Kidney (tissue), 14 donors: Measurements from ENCODE around the gene OPHN1. TPM values are rescaled to one million over a fixed set of nuclear protein-coding genes. Genes with fewer than 3 reads are reported as not detected.

Source experiments
- DNase-seq, 5 donors: peaks; one replicate each; pipeline ENCODE4 v3.0.0-alpha.2; 2013 to 2020
- FAIRE-seq: peaks from 2 replicates; lab custom pipeline; 2012; peaks lifted over from hg19 to GRCh38; lab: Jason Lieb, UNC
- H3K27ac ChIP-seq, 2 donors: one replicate each; pipeline ENCODE4 v1.7.0; 2013; ENCODE audit warnings: low read depth in 2 of 2, low read length in 2 of 2, inconsistent platforms in 1 of 2
- H3K27me3 ChIP-seq: one replicate; pipeline ENCODE4 v1.7.1; 2013; ENCODE audit warnings: low read length, inconsistent platforms; ENCODE audit not compliant: control insufficient read depth, insufficient read depth
- H3K36me3 ChIP-seq, 3 donors: one replicate each; pipeline versions ENCODE4 v1.7.0 to v1.7.1; 2013; ENCODE audit warnings: low read length in 3 of 3, control low read depth in 1 of 3, inconsistent platforms in 1 of 3; ENCODE audit not compliant: insufficient read depth in 3 of 3, control insufficient read depth in 2 of 3
- H3K4me1 ChIP-seq, 3 donors: one replicate each; pipeline versions ENCODE4 v1.7.0 to v1.7.1; 2013; ENCODE audit warnings: low read length in 3 of 3, inconsistent platforms in 1 of 3, low read depth in 1 of 3; ENCODE audit not compliant: control insufficient read depth in 2 of 3, insufficient read depth in 2 of 3
- H3K4me3 ChIP-seq, 3 donors: one replicate each; pipeline versions ENCODE4 v1.7.0 to v1.8.1; 2013; ENCODE audit warnings: low read length in 3 of 3, control low read depth in 1 of 3, inconsistent platforms in 1 of 3
- H3K9ac ChIP-seq, 3 donors: one replicate each; pipeline versions ENCODE4 v1.7.0 to v1.7.1; 2013; ENCODE audit warnings: low read length in 3 of 3, control low read depth in 1 of 3, inconsistent platforms in 1 of 3
- H3K9me3 ChIP-seq, 3 donors: one replicate each; pipeline versions ENCODE4 v1.7.0 to v1.7.1; 2013; ENCODE audit warnings: low read length in 3 of 3, control low read depth in 1 of 3, inconsistent platforms in 1 of 3; ENCODE audit not compliant: control insufficient read depth in 2 of 3, insufficient read depth in 1 of 3
- intact Hi-C: fragments of 100-400 bp; cut with DNase I; formaldehyde crosslinking; loops from one replicate; pipeline ENCODE4 v1.11.1; 2022
- polyA plus RNA-seq: library from polyadenylated mRNA; stranded (reverse); fragments of 350-450 nt; fragmentation: Illumina TruSeq; extraction: RNeasy Lipid Tissue Mini Kit (QIAGEN cat#74804); gene quantifications from one replicate; pipeline ENCODE4 v1.2.3, GENCODE V29; 2014; ENCODE audit warnings: low read depth, low replicate concordance; ENCODE audit not compliant: insufficient read depth
- total RNA-seq: library from RNA; stranded (reverse); fragmentation: NEBNext Ultra II Directional; extraction: Animal tissue kit (Norgen Biotek cat#: 25700); gene quantifications from one replicate; pipeline ENCODE4 v1.2.1, GENCODE V29; 2021
- TF ChIP-seq, protein P1 (sequence below): IDR thresholded peaks from 3 replicates; pipeline ENCODE4 v1.5.1; 2012; ENCODE audit warnings: mild to moderate bottlenecking, moderate library complexity, borderline replicate concordance; ENCODE audit not compliant: insufficient read depth; ENCODE audit errors: extremely low read depth
- donor health status: control.
- donor health status: control.
- donor health status: control.
- donor health status: control.
- donor health status: control.
- donor health status: DM: yes; HTN: yes; CAD: no.
- donor health status: Normal renal cell carcinoma (clear cell type).

OPHN1 gene
- total and polyA plus RNA-seq, 2 donors from 2014 or later = 1.9 to 9.5 TPM

DNA sequence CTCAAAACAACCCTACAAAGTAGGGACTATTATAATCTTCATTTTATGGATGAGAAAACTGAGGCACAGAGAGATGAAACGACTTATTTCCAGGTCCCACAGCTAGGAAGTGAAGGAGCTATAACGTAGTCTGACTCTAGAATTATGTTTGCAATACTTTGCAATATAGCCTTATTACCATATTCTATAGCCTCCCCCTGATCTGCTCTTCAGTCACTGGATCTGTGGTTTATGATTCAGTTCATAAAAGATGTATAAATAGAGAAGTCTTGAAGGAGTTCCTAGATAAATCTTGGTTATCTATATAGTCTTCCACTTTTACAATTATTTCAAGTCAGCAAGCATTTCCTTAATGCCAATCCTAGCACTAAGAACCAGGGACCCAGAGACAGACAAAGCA lies 57.5 kb downstream of the OPHN1 start:
- no peak overlapping the region for H3K9ac ChIP-seq
- H3K4me1 ChIP-seq = no peaks in the 10 kb centered on the region
- H3K4me3 ChIP-seq = no peak overlapping the region
- no peak for FAIRE-seq
- H3K27me3 ChIP-seq = no peaks in the 10 kb centered on the region
- no peaks in the 10 kb centered on the region for H3K9me3 ChIP-seq
- intact Hi-C loops = no loop called here
- H3K27ac ChIP-seq = no peak overlapping the region
- no peaks in the 10 kb centered on the region for H3K36me3 ChIP-seq
- DNase-seq = no peak
- TF ChIP-seq, protein P1, sequence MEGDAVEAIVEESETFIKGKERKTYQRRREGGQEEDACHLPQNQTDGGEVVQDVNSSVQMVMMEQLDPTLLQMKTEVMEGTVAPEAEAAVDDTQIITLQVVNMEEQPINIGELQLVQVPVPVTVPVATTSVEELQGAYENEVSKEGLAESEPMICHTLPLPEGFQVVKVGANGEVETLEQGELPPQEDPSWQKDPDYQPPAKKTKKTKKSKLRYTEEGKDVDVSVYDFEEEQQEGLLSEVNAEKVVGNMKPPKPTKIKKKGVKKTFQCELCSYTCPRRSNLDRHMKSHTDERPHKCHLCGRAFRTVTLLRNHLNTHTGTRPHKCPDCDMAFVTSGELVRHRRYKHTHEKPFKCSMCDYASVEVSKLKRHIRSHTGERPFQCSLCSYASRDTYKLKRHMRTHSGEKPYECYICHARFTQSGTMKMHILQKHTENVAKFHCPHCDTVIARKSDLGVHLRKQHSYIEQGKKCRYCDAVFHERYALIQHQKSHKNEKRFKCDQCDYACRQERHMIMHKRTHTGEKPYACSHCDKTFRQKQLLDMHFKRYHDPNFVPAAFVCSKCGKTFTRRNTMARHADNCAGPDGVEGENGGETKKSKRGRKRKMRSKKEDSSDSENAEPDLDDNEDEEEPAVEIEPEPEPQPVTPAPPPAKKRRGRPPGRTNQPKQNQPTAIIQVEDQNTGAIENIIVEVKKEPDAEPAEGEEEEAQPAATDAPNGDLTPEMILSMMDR = no peak

DNA sequence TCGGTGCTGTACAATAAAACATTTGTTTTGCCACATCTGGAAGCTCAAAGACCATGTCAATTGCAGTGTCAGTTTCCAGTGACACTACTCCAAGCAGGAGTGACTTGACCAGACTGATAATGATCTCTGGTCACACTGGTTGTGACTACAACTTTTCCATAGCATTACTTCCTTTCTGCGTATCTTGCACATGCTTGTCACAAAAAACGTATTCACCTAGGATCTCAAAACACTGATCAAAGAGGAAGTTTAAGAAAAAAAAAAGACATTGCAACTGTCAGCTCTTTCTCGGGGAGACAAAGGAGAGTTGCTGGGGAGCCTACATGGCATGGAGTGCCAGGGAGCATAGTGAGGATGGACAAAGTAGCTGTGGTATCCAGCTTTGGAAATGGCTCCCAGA lies 60.6 kb downstream of the OPHN1 start:
- intact Hi-C loops = no loop called here
- FAIRE-seq (no peak), DNase-seq (no peak)
- Histone ChIP-seq H3K27me3 (no peaks in the 10 kb centered on the region), H3K9ac (no peak overlapping the region), H3K4me1 (no peaks in the 10 kb centered on the region), H3K27ac (no peak overlapping the region), H3K9me3 (no peaks in the 10 kb centered on the region), H3K4me3 (no peak overlapping the region), H3K36me3 (no peaks in the 10 kb centered on the region)
- TF ChIP-seq, protein P1 = no peak

DNA sequence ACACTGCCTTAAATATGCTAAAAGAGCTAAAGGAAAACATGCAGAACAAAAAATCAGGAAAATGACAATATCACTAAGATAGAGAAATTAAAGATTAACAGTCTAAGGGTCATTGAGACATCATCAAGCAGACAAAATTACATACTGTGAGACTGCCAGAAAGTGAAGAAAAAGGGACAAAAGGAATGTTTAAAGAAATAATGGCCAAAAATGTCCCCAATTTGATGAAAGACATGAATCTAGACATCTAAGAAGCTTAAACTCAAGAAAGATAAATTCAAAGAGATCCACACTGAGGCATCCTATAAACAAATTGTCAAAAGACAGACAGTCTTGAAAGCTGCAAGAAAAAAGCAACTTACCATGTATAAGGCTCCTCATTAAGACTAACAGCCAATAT lies 63.7 kb downstream of the OPHN1 start:
- Histone ChIP-seq H3K27ac (no peak overlapping the region), H3K9ac (no peak overlapping the region), H3K4me3 (no peak overlapping the region), H3K27me3 (no peaks in the 10 kb centered on the region), H3K4me1 (no peaks in the 10 kb centered on the region), H3K36me3 (no peaks in the 10 kb centered on the region), H3K9me3 (no peaks in the 10 kb centered on the region)
- FAIRE-seq = no peak
- intact Hi-C loops = no loop called here
- DNase-seq = no peak
- TF ChIP-seq, protein P1 = no peak

DNA sequence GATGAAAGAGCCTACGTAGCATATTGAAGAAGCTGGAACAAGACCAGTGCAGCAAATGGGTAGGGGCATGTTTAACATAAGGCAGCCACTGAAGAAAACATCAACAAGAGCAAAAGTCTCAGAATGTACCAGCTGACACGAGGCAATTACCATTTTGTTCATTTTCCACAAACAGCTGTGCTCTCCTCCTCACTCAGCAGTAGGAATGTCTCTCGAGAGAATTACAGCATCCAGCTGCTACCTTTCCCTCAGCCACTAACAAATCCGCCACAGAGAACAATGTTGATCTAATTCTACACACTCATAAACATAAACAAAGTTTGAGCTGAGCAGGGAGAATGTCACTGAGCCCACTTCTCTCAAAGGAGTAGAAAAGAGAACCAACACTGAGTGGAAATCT lies 68.0 kb downstream of the OPHN1 start:
- peak in 3 of 5 donors; percentile 14 to 73 (median 43) for DNase-seq
- Histone ChIP-seq H3K4me3 (no peak overlapping the region), H3K27me3 (no peaks in the 10 kb centered on the region), H3K4me1 (no peaks in the 10 kb centered on the region), H3K9ac (no peak overlapping the region), H3K27ac (no peak overlapping the region), H3K9me3 (no peaks in the 10 kb centered on the region), H3K36me3 (no peaks in the 10 kb centered on the region)
- intact Hi-C loops = no loop called here
- TF ChIP-seq, protein P1 = no peak
- FAIRE-seq = no peak
